HuH-7 (cell line): Measurements from ENCODE around the gene PAGR1.
"Not testable (repeated sequence)": the region's sequence is repeated elsewhere in the genome, so short reads cannot be mapped to it uniquely, and the experiment has no call there.

Experiments used
- DNase-seq: peaks from one replicate; pipeline ENCODE4 v3.0.0; 2011; ENCODE audit warnings: low spot score

Gene PAGR1

DNA sequence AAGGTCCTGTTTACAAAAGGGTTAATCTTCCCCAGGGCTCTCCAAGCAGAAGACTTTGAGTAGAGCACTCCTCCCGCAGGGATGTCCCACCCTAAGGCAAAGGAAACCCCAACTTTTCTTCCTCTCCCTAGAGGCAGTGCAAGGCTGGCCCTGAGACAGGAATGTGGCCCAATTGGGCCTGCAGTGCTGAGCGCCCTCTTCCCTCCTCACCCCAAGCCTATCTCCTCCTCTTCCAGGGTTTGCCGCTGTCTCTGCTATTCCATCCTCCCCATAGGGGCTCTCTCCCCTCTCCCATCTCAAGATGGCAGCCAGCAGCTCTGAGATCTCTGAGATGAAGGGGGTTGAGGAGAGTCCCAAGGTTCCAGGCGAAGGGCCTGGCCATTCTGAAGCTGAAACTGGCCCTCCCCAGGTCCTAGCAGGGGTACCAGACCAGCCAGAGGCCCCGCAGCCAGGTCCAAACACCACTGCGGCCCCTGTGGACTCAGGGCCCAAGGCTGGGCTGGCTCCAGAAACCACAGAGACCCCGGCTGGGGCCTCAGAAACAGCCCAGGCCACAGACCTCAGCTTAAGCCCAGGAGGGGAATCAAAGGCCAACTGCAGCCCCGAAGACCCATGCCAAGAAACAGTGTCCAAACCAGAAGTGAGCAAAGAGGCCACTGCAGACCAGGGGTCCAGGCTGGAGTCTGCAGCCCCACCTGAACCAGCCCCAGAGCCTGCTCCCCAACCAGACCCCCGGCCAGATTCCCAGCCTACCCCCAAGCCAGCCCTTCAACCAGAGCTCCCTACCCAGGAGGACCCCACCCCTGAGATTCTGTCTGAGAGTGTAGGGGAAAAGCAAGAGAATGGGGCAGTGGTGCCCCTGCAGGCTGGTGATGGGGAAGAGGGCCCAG, 3.0 kb upstream of the PAGR1 start:
- DNase-seq: no peak

DNA sequence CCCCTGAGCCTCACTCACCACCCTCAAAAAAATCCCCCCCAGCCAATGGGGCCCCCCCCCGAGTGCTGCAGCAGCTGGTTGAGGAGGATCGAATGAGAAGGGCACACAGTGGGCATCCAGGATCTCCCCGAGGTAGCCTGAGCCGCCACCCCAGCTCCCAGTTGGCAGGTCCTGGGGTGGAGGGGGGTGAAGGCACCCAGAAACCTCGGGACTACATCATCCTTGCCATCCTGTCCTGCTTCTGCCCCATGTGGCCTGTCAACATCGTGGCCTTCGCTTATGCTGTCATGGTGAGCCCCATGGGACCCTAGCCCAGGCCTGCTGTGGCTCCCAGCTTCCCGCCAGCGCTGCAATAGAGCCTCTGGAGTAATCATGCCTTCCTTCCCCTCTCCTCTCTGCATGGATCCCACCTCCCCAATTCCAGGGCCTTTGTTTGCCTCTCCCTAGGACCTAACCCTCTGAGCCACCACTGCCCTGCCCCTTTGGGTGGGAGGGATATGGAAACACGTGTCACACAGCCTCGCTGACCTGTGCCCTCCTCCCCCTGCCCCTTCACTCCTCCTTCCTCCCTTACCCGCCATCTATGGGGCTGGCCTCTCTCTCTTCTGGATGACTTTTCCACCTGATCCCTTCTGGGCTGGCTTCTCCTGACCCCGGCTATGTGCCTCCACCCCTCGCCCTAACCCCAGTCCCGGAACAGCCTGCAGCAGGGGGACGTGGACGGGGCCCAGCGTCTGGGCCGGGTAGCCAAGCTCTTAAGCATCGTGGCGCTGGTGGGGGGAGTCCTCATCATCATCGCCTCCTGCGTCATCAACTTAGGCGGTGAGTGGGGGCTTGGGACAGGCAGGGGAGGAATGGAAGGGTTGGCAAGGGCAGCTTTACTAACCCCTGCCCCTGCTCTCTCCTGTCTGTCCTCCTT, 2.0 kb upstream of the PAGR1 start:
- no peak for DNase-seq

DNA sequence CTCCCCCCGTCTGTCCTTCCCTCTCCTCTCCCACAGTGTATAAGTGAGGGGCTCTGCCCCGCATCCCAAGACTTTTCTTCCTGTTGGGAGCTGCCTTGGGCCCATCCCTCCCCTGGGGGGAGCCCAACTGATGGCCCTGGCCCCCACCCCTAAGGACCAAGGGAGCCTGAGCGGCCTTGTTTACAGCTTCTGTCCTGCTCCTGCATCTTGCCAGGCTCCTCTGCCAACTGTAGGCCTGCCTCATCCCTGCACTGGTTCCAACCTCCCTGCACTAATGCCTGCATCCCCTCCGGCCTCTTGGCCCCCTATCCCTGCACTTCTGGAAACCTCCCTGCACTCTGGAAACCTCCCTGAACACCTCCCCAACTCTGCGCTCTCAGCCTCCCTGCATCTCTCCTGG, 1.4 kb upstream of the PAGR1 start:
- DNase-seq: no peak

DNA sequence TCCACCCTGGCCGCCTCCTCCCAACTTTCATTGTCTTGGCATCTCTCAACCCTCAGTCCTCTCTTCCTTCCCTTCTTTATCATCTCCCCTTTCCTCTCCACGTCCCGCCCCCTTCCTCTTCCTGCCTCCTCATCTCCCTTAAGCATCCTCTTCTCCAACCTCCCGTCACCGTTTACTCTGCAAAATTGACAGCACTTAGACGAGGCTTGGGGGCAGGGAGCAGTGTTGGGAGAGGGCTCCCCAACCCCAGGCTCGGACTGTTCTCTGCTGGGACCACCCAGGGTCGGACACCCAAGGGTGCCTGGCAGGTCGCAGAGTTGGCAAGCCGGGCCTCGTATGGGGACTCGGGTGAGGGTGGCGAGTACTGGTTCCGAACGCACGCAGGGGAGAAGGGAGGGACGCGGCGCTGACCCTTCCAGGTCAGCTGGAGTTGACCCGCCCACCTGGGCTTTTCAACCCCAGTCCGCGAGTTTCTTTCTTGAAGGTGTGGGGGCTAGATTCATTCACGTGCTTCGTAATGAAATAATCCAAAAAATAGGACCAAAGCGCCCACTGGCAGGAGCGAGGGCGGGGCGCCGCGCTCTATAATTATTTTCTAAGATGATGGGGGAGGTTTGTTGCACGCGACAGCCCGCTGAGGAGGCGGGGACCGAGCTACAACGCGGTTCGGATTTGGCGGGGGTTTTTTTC, 775 bp upstream of the PAGR1 start:
- no peak for DNase-seq

DNA sequence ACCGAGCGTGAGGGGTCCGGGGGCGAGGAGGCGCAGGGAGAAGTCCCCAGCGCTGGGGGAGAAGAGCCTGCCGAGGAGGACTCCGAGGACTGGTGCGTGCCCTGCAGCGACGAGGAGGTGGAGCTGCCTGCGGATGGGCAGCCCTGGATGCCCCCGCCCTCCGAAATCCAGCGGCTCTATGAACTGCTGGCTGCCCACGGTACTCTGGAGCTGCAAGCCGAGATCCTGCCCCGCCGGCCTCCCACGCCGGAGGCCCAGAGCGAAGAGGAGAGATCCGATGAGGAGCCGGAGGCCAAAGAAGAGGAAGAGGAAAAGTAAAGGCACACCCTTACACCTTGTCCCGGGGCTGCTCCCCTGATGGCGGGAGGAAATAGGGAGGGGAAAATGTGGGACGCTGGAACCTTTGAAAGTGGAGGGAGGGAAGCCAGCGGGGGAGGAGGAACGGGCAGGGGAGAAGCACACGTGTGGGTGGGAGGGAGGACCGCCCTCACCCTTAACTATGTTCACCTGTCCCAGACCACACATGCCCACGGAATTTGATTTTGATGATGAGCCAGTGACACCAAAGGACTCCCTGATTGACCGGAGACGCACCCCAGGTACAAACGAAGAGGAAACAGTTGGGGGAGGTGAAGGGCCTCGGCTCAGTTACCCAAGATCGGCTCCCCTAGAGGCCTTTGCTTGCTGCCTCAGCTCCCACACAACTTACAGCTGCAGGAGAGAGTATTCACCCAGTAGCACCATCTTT, 916 bp downstream of the PAGR1 start:
- peak; percentile 59 for DNase-seq

DNA sequence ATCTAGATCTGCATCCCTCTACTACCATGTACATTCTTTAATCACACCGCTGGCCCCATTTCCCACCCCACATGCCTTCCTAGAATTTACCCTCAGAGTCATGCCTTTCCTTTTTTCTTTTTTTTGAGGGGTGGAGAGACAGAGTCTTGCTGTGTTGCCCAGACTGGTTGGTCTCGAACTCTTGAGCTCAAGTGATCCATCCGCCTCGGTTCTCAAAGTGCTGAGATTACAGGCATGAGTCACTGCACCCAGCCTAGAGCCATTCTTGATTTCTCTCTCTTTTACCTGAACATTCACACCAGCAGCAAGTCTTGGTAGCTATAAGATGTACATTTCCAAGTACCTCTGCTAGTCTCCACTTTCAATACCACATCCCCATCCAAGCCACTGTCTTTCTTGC, 2.1 kb downstream of the PAGR1 start:
- DNase-seq: no peak

DNA sequence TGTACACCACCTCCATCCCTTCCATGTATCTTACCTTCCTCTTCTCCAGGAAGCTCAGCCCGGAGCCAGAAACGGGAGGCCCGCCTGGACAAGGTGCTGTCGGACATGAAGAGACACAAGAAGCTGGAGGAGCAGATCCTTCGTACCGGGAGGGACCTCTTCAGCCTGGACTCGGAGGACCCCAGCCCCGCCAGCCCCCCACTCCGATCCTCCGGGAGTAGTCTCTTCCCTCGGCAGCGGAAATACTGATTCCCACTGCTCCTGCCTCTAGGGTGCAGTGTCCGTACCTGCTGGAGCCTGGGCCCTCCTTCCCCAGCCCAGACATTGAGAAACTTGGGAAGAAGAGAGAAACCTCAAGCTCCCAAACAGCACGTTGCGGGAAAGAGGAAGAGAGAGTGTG, 3.6 kb downstream of the PAGR1 start:
- DNase-seq: no peak

DNA sequence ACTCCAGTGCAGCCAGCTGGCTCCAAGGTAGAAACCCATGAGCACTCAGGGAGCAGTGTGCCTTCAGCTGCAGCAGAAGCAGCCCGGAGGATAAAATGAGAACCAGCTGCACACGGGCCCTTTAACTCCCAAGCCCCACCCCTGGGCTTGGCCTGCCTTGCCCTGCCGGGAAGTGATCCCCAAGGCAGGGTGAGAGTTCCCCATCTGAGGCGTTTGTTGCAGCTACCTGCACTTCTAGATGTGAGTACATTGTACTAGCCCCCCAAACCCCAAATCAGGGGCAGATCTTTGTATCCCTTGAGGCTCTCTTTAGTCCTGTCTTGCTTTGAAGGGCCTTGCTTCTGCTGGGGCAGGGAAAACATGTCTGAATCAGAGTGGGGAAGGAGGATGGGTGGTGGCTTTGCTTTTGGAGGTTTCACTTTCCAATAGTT, 4.3 kb downstream of the PAGR1 start, which contains the start of gene MVP:
Gene MVP (plus strand): TSS at position 192 of the 431 bp plus-strand sequence. CDS start 10,088 bp downstream, outside the sequence.
- no peak for DNase-seq

DNA sequence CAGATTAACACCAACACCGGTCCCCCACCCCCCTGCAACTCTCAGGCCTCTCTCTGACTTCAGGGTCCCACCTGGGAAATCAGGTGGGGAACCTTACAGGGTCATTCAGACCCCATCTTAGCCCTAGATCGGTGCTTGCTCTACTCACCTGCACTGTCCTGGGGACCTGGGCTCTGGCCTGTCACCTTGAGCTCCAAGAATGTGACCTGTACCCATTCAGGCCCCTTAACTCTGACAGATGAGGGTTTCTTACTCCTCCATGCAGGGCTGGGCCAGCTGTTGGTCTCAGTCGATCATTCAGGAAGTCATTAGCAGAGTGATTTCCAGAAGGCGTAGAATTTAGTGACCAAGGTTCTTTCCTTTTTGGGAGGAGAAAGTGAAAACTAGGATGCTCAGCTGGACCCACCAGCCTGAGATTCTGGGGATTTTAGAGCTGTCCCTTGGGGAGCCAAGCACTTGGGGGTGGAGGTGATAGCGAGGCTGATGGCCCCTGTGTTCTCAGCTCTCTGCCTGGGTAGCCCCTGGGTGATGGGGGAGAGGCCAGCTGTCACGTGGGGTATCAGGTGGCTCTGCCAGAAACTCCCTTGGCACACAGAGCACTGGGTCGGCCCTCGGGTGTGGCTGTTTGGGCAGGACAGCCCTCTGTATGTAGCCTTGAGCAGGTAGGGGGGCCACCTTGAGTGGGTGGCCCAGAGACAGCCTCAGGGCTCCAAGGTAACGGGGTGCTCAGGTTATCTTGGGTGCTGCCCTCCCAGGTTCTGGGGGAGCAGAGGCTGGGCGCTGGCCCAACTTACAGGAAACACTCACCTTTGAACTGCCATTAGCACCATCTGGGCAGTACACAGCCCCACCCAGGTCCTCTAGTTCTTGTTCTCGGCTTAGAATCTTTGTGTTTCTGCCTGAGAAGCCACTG, 5.0 kb downstream of the PAGR1 start:
- no peak for DNase-seq

DNA sequence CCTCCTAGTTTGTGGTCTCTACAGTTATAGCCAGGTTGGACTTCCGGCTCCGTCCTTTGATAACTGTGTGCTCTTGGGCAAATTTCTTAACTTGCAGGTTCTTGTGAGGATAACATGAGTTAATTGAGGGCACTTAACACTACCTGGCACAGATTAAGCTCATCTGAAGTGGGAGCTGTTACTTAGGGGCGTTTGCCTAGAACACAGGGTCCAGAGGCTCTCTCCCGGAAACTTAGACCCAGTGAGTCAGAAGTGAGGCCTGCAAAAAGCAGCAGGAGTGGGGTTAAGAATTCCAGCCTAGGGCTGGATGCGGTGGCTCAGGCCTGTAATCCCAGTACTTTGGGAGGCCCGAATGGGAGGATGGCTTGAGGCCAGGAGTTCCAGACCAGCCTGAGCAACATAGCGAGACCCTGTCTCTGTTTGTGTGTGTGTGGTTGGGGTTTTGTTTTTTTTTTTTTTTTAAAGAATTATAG, 5.7 kb downstream of the PAGR1 start:
- DNase-seq: no peak

DNA sequence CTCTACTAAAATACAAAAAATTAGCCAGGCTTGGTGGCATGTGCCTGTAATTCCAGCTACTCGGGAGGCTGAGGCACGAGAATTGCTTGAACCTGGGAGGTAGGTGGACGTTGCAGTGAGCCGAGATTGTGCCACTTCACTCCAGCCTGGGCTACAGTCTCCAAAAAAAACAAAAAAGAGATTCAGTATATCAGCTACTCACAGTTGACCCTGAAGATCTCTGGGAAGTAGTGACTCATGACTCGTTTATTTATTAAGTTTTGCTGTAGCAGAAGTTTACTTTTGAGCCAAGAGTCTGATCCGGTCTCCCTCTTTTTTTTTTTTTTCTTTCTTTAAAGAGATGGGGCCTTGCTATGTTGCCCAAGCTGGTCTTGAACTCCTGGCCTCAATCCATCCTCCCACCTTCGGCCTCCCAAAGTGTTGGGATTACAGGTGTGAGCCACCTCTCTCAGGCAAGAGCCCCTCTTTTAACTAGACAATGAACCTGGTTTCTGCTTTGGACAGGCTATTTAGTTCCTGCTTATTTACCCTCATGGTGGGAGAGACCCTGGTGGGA, 8.7 kb downstream of the PAGR1 start:
- DNase-seq: no peak

DNA sequence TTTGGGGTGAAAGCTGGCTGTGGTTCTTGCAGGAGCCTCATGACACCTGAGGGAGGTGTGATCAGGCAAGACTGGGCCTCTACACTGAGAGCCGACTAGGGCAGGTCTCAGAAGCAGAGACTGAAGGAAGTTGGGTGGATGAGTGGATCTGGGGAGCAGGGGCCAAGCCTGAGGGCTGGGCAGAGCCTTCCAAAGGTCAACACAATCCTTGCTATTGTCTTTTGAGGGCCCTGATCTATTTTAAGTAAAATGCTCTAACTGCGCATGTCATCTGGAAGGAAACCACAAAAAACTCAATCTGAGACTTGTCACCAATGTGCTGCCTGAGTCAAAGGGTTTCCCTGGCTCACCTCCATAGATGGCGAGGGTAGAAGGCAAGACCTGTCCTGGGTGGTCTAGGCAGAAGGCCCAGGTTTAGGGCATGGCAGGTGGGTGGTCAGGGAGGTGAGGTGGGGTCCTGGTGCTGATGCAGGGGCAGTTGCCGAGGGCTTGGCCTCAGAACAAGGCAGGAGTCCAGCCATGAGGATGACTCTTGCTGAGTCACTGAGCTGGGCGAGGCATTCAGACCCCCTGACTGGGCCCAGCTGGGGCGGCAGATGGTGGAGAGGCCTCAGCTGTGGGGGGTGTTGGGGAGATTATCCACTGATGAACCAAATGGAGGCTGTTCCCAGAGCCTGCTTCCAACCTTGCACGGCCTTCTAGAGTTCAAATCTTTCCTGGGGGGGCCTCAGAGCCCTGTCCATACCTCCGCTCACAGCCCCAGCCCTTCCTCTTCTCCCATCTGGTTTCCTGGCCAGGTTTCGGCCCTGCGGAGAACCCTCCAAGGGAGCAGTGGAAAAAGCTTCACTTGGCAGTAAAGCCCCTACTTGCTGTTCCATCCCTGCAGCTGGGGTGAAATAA, 9.4 kb downstream of the PAGR1 start:
- DNase-seq: no peak

DNA sequence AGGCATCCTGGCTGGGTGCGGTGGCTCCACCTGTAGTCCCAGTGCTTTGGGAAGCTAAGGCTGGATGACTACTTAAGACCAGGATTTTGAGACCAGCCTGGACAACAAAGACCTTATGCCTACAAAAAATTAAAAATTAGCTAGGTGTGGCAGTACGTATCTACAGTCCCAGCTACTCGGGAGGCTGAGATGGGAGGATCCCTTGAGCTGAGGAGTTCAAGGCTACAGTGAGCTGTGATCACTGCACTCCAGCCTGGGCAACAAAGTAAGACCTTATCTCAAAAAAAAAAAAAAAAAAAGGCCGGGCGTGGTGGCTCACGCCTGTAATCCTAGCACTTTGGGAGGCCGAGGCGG, 10.4 kb downstream of the PAGR1 start:
- no peak for DNase-seq

DNA sequence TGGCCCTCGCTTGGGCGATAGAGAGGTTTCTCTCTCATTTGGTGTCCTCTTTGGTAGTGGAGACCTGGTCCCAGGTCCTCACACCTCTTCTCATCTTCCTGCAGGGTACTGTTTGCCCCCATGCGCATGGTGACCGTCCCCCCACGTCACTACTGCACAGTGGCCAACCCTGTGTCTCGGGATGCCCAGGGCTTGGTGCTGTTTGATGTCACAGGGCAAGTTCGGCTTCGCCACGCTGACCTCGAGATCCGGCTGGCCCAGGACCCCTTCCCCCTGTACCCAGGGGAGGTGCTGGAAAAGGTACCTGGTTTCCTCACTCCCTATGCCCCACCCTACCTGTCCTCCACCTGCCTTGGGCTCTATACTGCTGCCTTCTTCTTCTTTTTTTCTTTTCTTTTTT, 14.8 kb downstream of the PAGR1 start:
- DNase-seq: no peak

DNA sequence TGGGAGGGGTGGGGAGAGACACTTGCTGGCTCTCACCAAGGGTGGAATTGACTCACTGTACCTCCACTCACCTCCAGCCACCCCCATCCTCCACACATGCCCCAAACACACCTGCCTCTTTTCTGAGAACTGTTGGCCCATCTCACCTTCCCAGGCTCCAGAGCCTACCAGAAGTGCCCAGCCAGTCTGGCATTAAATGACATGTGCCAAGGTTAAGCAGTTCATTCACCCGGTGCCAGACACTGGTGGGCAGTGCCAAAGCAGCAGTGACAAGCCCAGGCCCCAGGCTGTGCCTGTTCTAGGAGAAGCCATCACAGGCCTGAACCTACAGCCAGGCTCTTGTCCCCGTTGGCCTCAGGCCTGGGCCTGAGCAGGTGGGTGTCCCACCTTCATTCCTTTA, 15.5 kb downstream of the PAGR1 start:
- no peak for DNase-seq

DNA sequence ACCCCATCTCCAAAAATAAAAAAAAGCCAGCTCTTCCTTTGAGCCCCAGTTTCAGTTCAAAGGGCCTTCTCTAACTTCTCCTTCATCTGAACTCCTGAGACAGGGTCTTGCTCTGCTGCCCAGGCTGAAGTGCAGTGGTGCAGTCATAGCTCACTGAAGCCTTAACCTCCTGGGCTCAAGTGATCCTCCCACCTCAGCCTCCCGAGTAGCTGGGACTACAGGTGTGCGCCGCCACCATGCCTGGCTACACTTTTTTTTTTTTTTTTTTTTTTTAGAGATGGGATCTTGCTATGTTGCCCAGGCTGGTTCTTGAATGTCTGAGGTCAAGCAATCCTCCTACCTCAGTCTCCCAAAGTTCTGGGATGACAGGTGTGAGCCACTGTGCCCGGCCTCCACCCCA, 17.3 kb downstream of the PAGR1 start:
- DNase-seq: not testable (repeated sequence)

DNA sequence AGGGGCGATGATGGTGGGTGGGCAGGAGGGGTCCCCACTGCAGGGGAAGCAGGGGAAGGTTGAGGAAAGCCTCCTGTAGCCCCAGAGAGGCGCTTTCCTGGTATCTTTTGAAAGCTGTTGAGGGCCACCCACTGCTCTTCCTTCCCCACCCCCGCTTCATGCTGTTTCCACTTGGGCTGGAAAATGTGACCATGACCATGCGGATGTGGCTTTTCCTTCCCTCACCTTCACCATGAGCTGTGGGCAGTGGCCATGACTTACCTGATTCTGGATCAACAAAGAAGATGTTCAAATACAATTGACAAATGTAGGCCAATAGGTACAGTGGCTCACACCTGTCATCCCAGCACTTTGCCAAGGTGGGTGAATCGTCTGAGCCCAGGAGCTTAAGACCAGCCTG, 18.1 kb downstream of the PAGR1 start:
- no peak for DNase-seq

DNA sequence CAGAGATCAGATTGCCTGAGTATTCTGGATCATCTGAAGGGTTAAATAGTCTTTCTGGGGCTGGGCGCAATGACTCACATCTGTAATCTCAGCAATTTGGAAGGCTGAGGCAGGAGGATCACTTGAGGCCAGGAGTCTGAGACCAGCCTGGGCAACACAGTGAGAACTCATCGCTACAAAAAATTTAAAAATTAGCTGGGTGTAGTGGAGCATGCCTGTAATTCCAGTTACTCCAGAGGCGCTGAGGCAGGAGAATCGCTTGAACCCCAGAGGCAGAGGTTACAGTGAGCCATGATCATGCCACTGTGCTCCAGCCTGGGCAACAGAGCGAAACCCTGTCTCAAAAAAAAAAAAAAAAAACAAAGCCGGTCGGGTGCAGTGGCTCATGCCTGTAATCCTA, 20.0 kb downstream of the PAGR1 start:
- DNase-seq: no peak

DNA sequence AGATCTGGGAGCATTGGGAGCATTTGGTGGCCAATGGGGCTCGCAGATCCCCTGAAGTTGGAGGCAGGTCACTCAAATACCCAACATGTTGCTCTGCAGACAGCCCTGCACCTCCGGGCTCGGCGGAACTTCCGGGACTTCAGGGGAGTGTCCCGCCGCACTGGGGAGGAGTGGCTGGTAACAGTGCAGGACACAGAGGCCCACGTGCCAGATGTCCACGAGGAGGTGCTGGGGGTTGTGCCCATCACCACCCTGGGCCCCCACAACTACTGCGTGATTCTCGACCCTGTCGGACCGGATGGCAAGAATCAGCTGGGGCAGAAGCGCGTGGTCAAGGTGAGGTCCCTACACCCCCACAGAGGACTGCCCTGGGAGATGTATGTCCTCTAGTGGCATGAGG, 20.7 kb downstream of the PAGR1 start:
- DNase-seq: no peak
